ENCODE results near the gene INPPL1.

GRCh38 chr11:72177656-72178055, 46.9 kb upstream of the INPPL1 start:
- no peak for TF ChIP-seq CTCF (IDR thresholded peaks at IDR 0.05)
- no peak for TF ChIP-seq POLR2A (IDR thresholded peaks at IDR 0.05)

All from prostate gland (tissue), 2 donors.